ENCODE data around the gene PIGQ. TPM values are rescaled to one million over a fixed set of nuclear protein-coding genes. Genes with fewer than 3 reads are reported as not detected.

The PIGQ gene
- total RNA-seq, 4 donors from 2014 or later: 36.1 to 46.4 (median 40.7) TPM

DNA sequence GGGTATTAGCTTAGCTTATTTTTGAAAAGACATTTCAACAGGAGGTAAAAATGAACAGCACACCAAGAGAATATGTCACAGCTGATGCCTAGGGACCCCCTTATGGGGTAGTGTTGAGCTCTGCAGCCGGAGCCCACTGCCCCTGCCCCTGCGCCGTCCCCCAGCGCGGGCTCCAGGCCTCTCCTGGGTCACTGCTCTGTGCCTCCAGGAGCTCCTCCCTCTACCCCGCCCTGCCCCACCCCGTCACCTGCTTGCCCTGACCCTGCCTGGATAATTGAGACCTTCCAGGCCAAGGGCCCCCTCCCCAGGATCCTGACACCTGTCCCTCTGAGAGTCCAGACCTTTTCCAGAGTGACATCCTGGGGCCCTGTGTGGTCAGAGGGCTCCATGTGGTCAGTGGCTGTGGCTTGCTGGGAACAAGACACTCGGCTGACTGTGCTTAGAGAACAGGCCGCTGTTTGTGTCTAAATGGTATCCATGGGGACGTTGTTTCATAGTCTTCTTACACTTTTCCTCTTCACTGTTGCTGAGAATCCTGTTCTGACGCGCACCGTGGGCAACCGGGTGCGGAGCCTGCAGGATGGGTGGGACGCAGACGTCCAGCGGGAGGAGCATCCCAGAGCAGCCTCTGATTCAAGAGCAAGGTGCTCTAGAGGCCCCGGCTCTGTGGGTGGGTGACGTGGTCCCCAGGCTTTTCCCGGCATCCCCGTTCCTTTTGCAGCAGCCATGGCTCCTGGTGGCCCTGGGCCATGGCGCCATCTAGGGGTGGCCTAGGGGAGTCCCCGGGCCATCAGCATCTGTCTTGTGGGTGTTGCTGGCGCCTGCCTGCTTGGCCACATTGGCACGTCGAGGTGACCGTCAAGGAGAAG, 41.0 kb downstream of the PIGQ start:
- intact Hi-C loops (cut with DNase I): no loop called here
- no peak for DNase-seq (ENCODE audit: extremely low spot score)
- no peak for TF ChIP-seq EP300 (IDR thresholded peaks at IDR 0.05)
- TF ChIP-seq, protein P1, sequence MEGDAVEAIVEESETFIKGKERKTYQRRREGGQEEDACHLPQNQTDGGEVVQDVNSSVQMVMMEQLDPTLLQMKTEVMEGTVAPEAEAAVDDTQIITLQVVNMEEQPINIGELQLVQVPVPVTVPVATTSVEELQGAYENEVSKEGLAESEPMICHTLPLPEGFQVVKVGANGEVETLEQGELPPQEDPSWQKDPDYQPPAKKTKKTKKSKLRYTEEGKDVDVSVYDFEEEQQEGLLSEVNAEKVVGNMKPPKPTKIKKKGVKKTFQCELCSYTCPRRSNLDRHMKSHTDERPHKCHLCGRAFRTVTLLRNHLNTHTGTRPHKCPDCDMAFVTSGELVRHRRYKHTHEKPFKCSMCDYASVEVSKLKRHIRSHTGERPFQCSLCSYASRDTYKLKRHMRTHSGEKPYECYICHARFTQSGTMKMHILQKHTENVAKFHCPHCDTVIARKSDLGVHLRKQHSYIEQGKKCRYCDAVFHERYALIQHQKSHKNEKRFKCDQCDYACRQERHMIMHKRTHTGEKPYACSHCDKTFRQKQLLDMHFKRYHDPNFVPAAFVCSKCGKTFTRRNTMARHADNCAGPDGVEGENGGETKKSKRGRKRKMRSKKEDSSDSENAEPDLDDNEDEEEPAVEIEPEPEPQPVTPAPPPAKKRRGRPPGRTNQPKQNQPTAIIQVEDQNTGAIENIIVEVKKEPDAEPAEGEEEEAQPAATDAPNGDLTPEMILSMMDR (IDR thresholded peaks at IDR 0.05): peak; percentile 47 to 76 (median 57)

DNA sequence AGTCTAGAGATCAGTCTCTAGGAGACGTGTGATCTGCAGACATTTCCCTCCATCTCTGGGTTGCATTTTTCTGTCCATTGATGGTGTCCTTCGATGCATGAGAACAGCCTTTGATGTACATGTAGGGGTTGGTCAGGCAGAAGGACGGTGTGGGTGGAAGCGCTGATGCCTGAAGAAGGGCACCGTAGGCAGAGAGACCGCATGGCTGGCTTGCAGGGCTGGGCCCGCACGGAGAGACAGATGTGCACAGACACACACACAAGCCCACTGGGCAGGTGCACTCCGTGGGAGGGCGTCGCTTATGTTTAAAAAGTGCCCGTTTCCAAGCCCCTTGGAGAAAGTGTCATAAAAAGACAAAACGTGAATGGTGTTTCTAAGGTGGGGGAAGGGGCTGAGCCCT, 45.4 kb downstream of the PIGQ start:
- Histone ChIP-seq H3K4me1 (peaks cover 0 to 12% (median 11%) of the 10 kb centered on the region in 4 donors), H3K27me3 (no peaks in the 10 kb centered on the region), H3K36me3 (peaks cover 0 to 25% (median 10%) of the 10 kb centered on the region in 4 donors), H3K27ac (replicated peaks in 1 of 4) (no peak overlapping the region), H3K4me3 (no peak overlapping the region), H3K9me3 (no peaks in the 10 kb centered on the region)
- intact Hi-C loops (cut with DNase I): no loop called here
- DNase-seq (ENCODE audit: extremely low spot score): no peak
- no peak for TF ChIP-seq EP300 (IDR thresholded peaks at IDR 0.05)
- no peak for TF ChIP-seq POLR2A (IDR thresholded peaks at IDR 0.05; ENCODE audit: low read depth)
- TF ChIP-seq, protein P1 (IDR thresholded peaks at IDR 0.05): no peak
- TF ChIP-seq POLR2AphosphoS5 (IDR thresholded peaks at IDR 0.05): no peak
- WGBS: 95% methylated on average over 13 of the region's 13 CpGs

More for the DNA sequence above, 41.0 kb downstream of the PIGQ start:
- H3K36me3 ChIP-seq: peaks cover 0 to 4% (median 0%) of the 10 kb centered on the region in 4 donors
- peaks cover 0 to 14% (median 11%) of the 10 kb centered on the region in 4 donors for H3K4me1 ChIP-seq
- no peaks in the 10 kb centered on the region for H3K9me3 ChIP-seq
- no peak overlapping the region for H3K27ac ChIP-seq (replicated peaks in 1 of 4)
- 68% methylated on average over 20 of the region's 28 CpGs for WGBS
- no peaks in the 10 kb centered on the region for H3K27me3 ChIP-seq
- H3K4me3 ChIP-seq: no peak overlapping the region

DNA sequence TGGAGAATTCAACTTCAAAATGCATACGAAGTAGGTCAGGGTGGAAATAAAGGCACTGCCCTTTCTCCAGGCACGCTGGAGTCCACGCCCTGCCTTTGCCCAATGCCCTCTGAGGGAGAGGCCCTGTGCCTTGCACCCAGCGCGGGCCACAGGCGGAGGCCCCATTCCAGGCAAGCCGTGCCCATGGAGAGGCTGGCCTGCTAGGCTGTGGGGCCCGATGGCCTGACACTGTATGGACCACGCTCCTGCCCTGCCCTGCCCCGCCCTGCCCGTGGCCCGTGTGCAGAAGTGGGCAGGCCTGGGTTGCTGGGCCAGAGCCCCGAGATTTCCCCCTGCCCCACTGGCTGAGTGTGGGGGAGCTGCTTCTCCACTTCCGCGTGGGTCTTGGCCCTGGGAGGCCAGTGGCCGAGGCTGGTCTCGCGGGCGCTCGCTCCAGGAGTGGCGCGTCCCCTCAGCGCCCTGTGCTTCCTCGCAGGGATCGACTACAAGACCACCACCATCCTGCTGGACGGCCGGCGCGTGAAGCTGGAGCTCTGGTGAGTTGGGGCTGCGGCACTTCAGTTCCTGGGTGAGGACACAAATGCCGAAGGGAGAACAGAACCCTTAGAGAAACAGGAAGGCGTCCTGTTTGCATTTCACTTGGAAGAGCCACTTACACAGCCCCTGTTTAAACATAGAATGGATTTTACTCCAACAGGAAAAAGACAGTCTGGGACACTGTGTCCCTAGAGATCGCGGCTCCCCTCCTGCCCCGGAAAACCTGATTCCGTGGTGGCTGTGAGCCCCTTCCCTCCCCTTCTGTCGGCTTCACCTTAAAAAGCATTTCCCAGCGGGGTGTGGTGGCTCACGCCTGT, 47.2 kb downstream of the PIGQ start:
- 97% methylated on average over 17 of the region's 39 CpGs for whole genome bisulfite sequencing
- DNase-seq (ENCODE audit: extremely low spot score): no peak
- intact Hi-C loops (cut with DNase I): no loop called here
- H3K9me3 ChIP-seq: no peaks in the 10 kb centered on the region
- H3K4me3 ChIP-seq: no peak overlapping the region
- no peaks in the 10 kb centered on the region for H3K27me3 ChIP-seq
- no peak overlapping the region for H3K27ac ChIP-seq (replicated peaks in 1 of 4)
- peaks cover 0 to 34% (median 12%) of the 10 kb centered on the region in 4 donors for H3K36me3 ChIP-seq
- TF ChIP-seq POLR2AphosphoS5 (IDR thresholded peaks at IDR 0.05): no peak
- TF ChIP-seq, protein P1 (IDR thresholded peaks at IDR 0.05): no peak
- TF ChIP-seq POLR2A (IDR thresholded peaks at IDR 0.05; ENCODE audit: low read depth): no peak
- TF ChIP-seq EP300 (IDR thresholded peaks at IDR 0.05): no peak
- H3K4me1 ChIP-seq: peaks cover 0 to 10% (median 6%) of the 10 kb centered on the region in 4 donors

DNA sequence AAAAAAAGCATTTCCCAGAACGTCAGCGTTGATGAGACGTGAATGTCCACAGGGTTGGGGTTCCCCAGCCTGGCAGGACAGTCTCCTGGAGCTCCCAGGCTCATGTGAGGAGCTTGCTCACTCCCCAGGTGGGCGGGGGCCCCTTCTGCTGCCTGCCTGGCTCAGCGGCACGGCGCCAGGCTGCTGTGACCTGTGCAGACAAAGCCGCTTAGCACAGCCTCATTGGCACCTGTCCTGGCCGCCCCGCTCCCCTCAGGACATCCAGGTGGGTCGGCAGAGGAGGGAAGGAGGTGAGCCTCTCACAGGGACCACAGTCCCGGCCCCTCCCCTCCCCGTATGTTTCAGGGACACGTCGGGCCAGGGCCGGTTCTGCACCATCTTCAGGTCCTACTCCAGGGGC, 48.1 kb downstream of the PIGQ start:
- Histone ChIP-seq H3K27me3 (no peaks in the 10 kb centered on the region), H3K4me3 (no peak overlapping the region), H3K4me1 (peaks cover 0 to 12% (median 7%) of the 10 kb centered on the region in 4 donors), H3K36me3 (peaks cover 0 to 34% (median 12%) of the 10 kb centered on the region in 4 donors), H3K27ac (replicated peaks in 1 of 4) (no peak overlapping the region), H3K9me3 (no peaks in the 10 kb centered on the region)
- TF ChIP-seq EP300 (IDR thresholded peaks at IDR 0.05) (no peak), POLR2AphosphoS5 (IDR thresholded peaks at IDR 0.05) (no peak), POLR2A (IDR thresholded peaks at IDR 0.05; ENCODE audit: low read depth) (no peak)
- TF ChIP-seq, protein P1 (IDR thresholded peaks at IDR 0.05): no peak
- intact Hi-C loops (cut with DNase I): no loop called here
- 90% methylated on average over 8 of the region's 16 CpGs for WGBS
- no peak for DNase-seq (ENCODE audit: extremely low spot score)
